Calu3 (cell line): ENCODE data around the gene PARD3. TPM values are rescaled to one million over a fixed set of nuclear protein-coding genes. Genes with fewer than 3 reads are reported as not detected.
A peak's percentile ranks its signal among the peaks of the same experiment; 100 is the strongest.

Experiments used
- BruUV-seq: library from RNA; stranded (reverse); fragments of 400-500 nt; replicated peaks from 2 replicates; lab custom pipeline; 2021; lab: Mats Ljungman, UMichigan
- CTCF ChIA-PET: fragments of 300-600 bp; sonication (Branson Sonifier 250); formaldehyde crosslinking; loops from one replicate; lab custom pipeline; 2022; ENCODE audit warnings: antibody characterized with exemption; lab: Charles Lee
- DNase-seq: peaks from one replicate; pipeline ENCODE4 v3.0.0; 2022
- H3K27ac Mint-ChIP-seq: one replicate; pipeline ENCODE4 v1.8.0; 2022; ENCODE audit warnings: mixed read lengths; ENCODE audit not compliant: unreplicated experiment
- H3K27me3 Mint-ChIP-seq: one replicate; pipeline ENCODE4 v1.8.0; 2022; ENCODE audit warnings: mixed read lengths; ENCODE audit not compliant: unreplicated experiment
- H3K36me3 Mint-ChIP-seq: one replicate; pipeline ENCODE4 v1.8.0; 2022; ENCODE audit warnings: mild to moderate bottlenecking, moderate library complexity, mixed read lengths; ENCODE audit not compliant: insufficient read depth, unreplicated experiment
- H3K4me1 Mint-ChIP-seq: one replicate; pipeline ENCODE4 v1.8.0; 2022; ENCODE audit warnings: mild to moderate bottlenecking, low read depth, mixed read lengths; ENCODE audit not compliant: unreplicated experiment
- H3K4me3 Mint-ChIP-seq: one replicate; pipeline ENCODE4 v1.8.0; 2022; ENCODE audit warnings: mild to moderate bottlenecking, low read depth, moderate library complexity, mixed read lengths; ENCODE audit not compliant: unreplicated experiment
- H3K9me3 Mint-ChIP-seq: one replicate; pipeline ENCODE4 v1.8.0; 2022; ENCODE audit warnings: low read depth, mixed read lengths; ENCODE audit not compliant: unreplicated experiment
- intact Hi-C: fragments of 100-400 bp; cut with micrococcal nuclease; formaldehyde crosslinking; loops from one replicate; pipeline ENCODE4 v1.10.0; 2022; ENCODE audit not compliant: unreplicated experiment
- total RNA-seq: library from RNA; stranded (reverse); gene quantifications from 2 replicates; pipeline ENCODE4 v1.2.3, GENCODE V29; 2022
- TF ChIP-seq, protein P1 (sequence below): fragments of 200-600 bp; IDR thresholded peaks from one replicate; pipeline ENCODE4 v1.8.0; 2022; ENCODE audit warnings: antibody characterized with exemption; ENCODE audit not compliant: unreplicated experiment

Gene PARD3
- total RNA-seq, 1 experiment from 2014 or later = 62.4 TPM

DNA sequence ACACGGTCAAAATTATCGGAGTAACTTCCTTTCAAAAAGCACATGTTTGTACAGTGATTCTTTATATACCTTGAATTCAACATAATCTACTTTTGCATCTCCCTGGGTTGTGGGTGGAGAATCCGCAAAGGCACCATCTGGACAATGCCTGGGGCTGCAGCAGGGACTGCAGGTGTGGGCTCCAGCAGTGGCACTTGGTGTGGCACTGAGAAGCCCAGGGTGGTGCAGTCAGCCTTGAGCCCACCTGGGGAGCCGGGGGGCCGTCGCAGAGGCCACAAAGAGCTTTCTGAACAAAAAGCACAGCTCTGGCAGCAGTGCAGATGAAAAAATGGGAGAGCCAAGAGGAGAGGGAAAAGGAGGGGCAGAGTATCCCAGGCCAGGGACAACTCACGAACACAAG is 22.2 kb downstream of the PARD3 start:
- Mint-ChIP-seq H3K9me3 (no peaks in the 10 kb centered on the region), H3K4me3 (no peak overlapping the region), H3K4me1 (peaks cover 53% of the 10 kb centered on the region), H3K27ac (no peak overlapping the region), H3K36me3 (peaks cover 10% of the 10 kb centered on the region), H3K27me3 (no peaks in the 10 kb centered on the region)
- CTCF ChIA-PET = no interaction called here
- intact Hi-C loops = no loop called here
- DNase-seq = no peak
- TF ChIP-seq, protein P1, sequence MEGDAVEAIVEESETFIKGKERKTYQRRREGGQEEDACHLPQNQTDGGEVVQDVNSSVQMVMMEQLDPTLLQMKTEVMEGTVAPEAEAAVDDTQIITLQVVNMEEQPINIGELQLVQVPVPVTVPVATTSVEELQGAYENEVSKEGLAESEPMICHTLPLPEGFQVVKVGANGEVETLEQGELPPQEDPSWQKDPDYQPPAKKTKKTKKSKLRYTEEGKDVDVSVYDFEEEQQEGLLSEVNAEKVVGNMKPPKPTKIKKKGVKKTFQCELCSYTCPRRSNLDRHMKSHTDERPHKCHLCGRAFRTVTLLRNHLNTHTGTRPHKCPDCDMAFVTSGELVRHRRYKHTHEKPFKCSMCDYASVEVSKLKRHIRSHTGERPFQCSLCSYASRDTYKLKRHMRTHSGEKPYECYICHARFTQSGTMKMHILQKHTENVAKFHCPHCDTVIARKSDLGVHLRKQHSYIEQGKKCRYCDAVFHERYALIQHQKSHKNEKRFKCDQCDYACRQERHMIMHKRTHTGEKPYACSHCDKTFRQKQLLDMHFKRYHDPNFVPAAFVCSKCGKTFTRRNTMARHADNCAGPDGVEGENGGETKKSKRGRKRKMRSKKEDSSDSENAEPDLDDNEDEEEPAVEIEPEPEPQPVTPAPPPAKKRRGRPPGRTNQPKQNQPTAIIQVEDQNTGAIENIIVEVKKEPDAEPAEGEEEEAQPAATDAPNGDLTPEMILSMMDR = no peak
- no TSS peak for BruUV-seq

DNA sequence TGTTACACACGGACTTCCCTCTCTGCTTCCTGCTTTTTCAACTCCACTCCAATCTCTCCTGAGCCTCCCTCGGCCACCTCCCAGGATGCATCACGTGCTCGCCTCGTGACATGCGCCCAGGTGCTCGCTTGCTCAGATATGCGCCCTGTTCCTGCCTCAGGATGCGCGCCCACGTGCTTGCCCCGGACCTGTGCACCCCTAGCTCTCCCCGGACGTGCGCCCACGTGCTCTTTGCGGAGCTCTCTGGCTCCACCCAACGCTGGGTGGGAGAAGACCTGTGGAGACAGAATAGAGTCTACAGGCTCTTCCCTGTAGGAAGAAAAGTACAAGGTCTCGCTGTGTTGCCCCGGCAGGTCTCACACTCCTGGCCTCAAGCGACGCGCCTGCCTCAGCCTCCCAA is 23.1 kb downstream of the PARD3 start:
- DNase-seq = no peak
- peak overlapping the region; percentile 30 for H3K27ac Mint-ChIP-seq
- peak overlapping the region; percentile 4 for H3K4me3 Mint-ChIP-seq
- peaks cover 46% of the 10 kb centered on the region for H3K4me1 Mint-ChIP-seq
- H3K27me3 Mint-ChIP-seq = no peaks in the 10 kb centered on the region
- CTCF ChIA-PET = no interaction called here
- intact Hi-C loops = no loop called here
- TF ChIP-seq, protein P1 = no peak
- no TSS peak for BruUV-seq
- H3K9me3 Mint-ChIP-seq = no peaks in the 10 kb centered on the region
- peaks cover 10% of the 10 kb centered on the region for H3K36me3 Mint-ChIP-seq

DNA sequence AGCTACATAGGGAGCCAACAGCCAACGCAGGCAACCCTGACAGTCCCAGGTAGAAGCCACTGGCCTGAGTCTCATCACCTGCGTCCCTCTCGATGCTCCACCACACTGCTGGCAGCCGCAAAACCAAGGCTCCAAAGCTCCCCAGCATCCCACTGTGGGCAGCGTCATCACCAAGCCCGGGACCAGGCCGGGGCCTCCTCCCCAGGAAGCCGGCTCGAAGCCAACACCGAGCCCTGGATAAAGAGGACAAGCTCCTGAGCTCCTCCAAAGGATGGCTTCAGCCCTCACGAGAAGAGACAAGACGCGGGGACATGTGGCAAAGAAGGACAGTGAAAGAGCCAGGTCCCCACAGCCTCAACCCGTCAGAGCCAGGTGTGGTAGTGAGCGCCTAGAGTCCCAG is 23.9 kb downstream of the PARD3 start:
- H3K27me3 Mint-ChIP-seq = no peaks in the 10 kb centered on the region
- H3K27ac Mint-ChIP-seq = no peak overlapping the region

DNA sequence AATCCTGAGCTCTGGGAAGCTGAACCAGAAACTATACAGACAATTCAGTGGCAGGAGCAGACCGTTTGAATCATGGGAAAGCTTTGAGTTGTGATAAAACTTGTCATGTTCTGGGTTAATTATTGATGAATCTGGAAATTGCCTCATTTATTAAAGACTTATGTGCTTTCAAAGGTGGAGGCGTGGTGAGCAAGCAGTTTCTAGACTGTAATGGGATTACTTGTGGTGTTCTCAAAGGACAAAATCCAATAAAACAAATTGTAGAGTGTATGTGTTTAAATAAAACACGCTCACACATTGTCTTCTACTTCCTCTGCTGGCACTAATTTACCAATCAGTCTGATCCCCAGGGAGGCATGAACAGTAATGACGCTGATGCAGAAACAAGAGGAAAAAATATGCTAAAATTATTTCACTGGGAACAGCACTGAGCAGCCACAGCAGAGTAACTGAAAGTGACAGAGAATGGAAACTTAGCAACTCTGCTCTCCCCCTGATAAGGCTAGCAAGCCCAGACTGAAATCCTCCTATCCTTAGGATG is 25.1 kb downstream of the PARD3 start:
- Mint-ChIP-seq H3K36me3 (peaks cover 10% of the 10 kb centered on the region), H3K27me3 (no peaks in the 10 kb centered on the region), H3K9me3 (no peaks in the 10 kb centered on the region), H3K4me3 (peak overlapping the region; percentile 54), H3K27ac (peak overlapping the region; percentile 86), H3K4me1 (peaks cover 56% of the 10 kb centered on the region)
- no TSS peak for BruUV-seq
- DNase-seq = peak; percentile 44
- CTCF ChIA-PET = interaction anchor here (0.8 to 1.4 kb wide), 4 partner anchors 8 to 26 kb away, joined by 3 to 5 read pairs (median 4); no protein-coding TSS in a partner anchor
- intact Hi-C loops = no loop called here
- TF ChIP-seq, protein P1 = no peak

More for the DNA sequence above, 23.9 kb downstream of the PARD3 start:
- intact Hi-C loops = no loop called here
- Mint-ChIP-seq H3K4me3 (no peak overlapping the region), H3K4me1 (peaks cover 49% of the 10 kb centered on the region), H3K36me3 (peaks cover 10% of the 10 kb centered on the region), H3K9me3 (no peaks in the 10 kb centered on the region)
- CTCF ChIA-PET = no interaction called here
- DNase-seq = no peak
- no TSS peak for BruUV-seq
- TF ChIP-seq, protein P1 = no peak
